Measurements from ENCODE around the gene RDH16.
"Not testable (repeated sequence)": the region's sequence is repeated elsewhere in the genome, so short reads cannot be mapped to it uniquely, and the experiment has no call there.

Gene RDH16

DNA sequence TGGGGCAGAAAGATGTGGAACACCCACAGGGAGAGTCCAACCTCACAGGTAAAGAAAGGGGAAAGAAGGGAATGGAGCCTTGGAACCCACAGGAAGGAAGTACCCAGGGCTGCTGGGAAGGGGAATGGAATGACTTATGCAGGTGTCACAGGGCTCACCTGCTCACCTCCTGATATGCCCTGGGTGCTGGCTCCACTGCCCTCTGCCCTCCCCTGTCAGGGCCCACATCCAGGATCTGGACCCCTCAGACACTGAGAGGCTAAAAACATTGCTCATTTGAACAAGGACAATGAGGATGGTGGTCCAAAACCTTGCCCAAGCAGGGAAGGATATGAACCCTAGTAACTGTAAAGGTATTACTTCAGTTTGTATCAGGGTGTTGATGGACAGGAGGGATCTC, 29.6 kb upstream of the RDH16 start:
- H3K9me3 ChIP-seq (ENCODE audit: control insufficient read depth, insufficient read depth, low read length), result no peaks in the 10 kb centered on the region
- no peak overlapping the region for H3K4me3 ChIP-seq (ENCODE audit: low read depth, low read length)
- H3K36me3 ChIP-seq (ENCODE audit: control insufficient read depth, insufficient read depth, low read length), result no peaks in the 10 kb centered on the region
- no peak overlapping the region for H3K9ac ChIP-seq (ENCODE audit: low read depth, low read length)
- peaks cover 9% of the 10 kb centered on the region for H3K4me1 ChIP-seq (ENCODE audit: control insufficient read depth, insufficient read depth, low read length)
- no peaks in the 10 kb centered on the region for H3K27me3 ChIP-seq (ENCODE audit: control insufficient read depth, insufficient read depth, low read length)

DNA sequence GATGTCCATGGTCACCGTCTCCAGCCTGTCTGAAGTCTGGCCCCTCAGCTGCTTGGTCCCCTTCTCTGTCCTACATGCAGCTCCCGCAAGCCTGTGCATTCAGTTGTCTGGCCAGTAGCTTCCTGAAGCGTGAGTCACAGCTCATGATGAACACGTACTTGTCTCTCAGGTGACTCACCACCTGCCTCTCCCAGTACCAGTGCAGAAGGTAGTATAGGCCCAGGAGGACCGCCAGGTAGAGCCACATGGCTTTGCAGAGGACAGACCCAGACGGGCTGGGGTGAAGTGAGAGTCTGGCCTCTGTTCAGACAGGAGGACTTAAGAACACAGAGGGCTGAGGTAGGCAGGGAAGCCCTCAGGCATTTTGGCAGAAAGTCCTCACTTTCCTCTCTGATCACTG, 28.3 kb upstream of the RDH16 start:
- H3K4me3 ChIP-seq (ENCODE audit: low read depth, low read length); H3K36me3 ChIP-seq (ENCODE audit: control insufficient read depth, insufficient read depth, low read length); H3K9ac ChIP-seq (ENCODE audit: low read depth, low read length); H3K9me3 ChIP-seq (ENCODE audit: control insufficient read depth, insufficient read depth, low read length); H3K27me3 ChIP-seq (ENCODE audit: control insufficient read depth, insufficient read depth, low read length); H3K4me1 ChIP-seq (ENCODE audit: control insufficient read depth, insufficient read depth, low read length): not testable (repeated sequence)

DNA sequence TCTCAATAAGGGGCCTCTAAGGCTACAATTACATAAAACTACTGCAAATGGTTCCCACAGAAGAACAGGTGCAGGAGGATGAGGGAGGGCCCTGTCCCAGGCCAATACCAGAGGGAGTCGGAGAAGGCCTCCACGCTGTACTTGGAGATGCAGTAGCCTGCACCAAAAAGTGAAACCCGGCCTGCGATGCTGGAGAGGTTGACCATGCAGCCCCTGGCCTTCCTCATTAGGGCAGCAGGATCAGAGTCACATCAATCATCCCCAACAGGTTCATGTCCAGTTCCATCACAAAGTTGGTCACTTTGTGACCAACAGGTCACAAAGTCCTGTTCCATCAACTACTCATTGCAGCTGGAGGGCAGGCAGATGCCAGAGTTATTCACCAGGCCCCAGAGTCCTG, 26.0 kb upstream of the RDH16 start:
- Histone ChIP-seq H3K9ac (ENCODE audit: low read depth, low read length) (no peak overlapping the region), H3K9me3 (ENCODE audit: control insufficient read depth, insufficient read depth, low read length) (no peaks in the 10 kb centered on the region), H3K36me3 (ENCODE audit: control insufficient read depth, insufficient read depth, low read length) (no peaks in the 10 kb centered on the region), H3K4me1 (ENCODE audit: control insufficient read depth, insufficient read depth, low read length) (peaks cover 6% of the 10 kb centered on the region), H3K27me3 (ENCODE audit: control insufficient read depth, insufficient read depth, low read length) (no peaks in the 10 kb centered on the region), H3K4me3 (ENCODE audit: low read depth, low read length) (no peak overlapping the region)

- H3K27me3 ChIP-seq (ENCODE audit: control insufficient read depth, insufficient read depth, low read length); H3K4me1 ChIP-seq (ENCODE audit: control insufficient read depth, insufficient read depth, low read length); H3K9ac ChIP-seq (ENCODE audit: low read depth, low read length); H3K9me3 ChIP-seq (ENCODE audit: control insufficient read depth, insufficient read depth, low read length); H3K4me3 ChIP-seq (ENCODE audit: low read depth, low read length); H3K36me3 ChIP-seq (ENCODE audit: control insufficient read depth, insufficient read depth, low read length): not testable (repeated sequence)
These were observed 25.3 kb upstream of the RDH16 start for GRCh38 chr12:56982578-56983236.

DNA sequence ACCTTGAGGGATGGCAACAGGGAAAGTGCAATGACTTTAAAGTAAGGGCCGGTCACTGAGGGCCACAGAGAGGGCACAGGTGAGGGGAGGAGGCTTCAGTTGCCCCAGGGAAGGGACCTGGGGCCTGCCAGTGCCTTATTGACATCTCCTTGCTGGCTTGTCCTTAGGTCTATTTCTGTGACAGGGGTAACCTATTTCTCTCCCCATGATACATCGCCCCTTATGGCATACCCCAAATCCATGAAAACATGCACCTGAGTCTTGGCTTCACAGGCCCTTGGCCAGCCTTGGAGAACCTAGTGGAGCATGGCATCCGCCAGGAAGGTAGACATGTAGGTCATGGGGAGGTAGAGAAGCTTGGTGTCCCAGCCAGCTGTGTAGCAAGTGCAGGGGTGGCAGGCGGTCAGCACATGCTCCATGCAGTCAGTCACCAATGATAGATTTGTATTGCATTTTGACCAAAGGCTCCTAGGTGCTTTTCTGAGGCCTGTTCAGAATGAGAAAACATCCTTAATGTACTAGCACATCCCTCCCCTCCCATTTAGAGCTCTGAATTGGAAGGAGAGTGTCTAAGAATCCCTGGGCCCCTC, 23.6 kb upstream of the RDH16 start:
- Histone ChIP-seq H3K9ac (ENCODE audit: low read depth, low read length) (no peak overlapping the region), H3K36me3 (ENCODE audit: control insufficient read depth, insufficient read depth, low read length) (no peaks in the 10 kb centered on the region), H3K9me3 (ENCODE audit: control insufficient read depth, insufficient read depth, low read length) (no peaks in the 10 kb centered on the region), H3K27me3 (ENCODE audit: control insufficient read depth, insufficient read depth, low read length) (no peaks in the 10 kb centered on the region), H3K4me3 (ENCODE audit: low read depth, low read length) (no peak overlapping the region), H3K4me1 (ENCODE audit: control insufficient read depth, insufficient read depth, low read length) (no peaks in the 10 kb centered on the region)

DNA sequence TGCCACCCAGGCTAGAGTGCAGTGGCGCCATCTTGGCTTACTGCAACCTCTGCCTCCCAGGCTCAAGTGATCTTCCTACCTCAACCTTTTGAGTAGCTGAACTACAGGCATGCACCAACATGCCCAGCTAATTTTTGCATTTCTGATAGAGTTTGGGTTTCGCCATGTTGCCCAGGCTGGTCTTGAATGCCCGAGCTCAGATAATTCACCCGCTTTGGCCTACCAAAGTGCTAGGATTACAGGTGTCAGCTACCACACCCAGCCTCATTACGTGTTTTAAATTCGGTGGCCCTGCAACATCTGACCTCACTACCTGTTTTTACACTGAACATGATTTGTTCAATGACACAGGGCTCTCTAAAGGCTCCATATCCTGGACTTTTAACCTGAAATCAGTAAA, 22.9 kb upstream of the RDH16 start:
- H3K4me3 ChIP-seq (ENCODE audit: low read depth, low read length), result no peak overlapping the region
- no peak overlapping the region for H3K9ac ChIP-seq (ENCODE audit: low read depth, low read length)
- H3K9me3 ChIP-seq (ENCODE audit: control insufficient read depth, insufficient read depth, low read length), result no peaks in the 10 kb centered on the region
- no peaks in the 10 kb centered on the region for H3K36me3 ChIP-seq (ENCODE audit: control insufficient read depth, insufficient read depth, low read length)
- H3K4me1 ChIP-seq (ENCODE audit: control insufficient read depth, insufficient read depth, low read length), result no peaks in the 10 kb centered on the region
- no peaks in the 10 kb centered on the region for H3K27me3 ChIP-seq (ENCODE audit: control insufficient read depth, insufficient read depth, low read length)

DNA sequence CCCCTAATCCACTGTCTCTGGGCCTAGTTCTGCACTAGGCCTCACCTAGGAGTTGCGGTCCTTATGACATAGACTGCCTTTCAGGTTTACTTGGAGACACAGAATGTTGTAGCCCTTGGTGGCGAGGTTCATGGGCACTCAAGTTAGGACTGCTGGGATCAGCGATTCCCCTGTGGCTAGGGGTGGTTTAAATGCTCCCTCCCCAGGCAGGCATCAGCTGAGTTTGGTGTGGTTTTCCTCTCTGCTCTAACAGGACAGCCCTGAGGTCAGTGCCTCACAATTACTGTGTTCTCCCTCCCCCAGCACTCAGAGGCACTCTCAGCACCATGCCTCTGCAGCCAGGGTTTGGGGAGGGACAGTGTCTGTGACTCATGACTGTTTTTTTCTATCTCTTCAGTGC, 22.2 kb upstream of the RDH16 start:
- Histone ChIP-seq H3K9me3 (ENCODE audit: control insufficient read depth, insufficient read depth, low read length) (no peaks in the 10 kb centered on the region), H3K4me3 (ENCODE audit: low read depth, low read length) (no peak overlapping the region), H3K36me3 (ENCODE audit: control insufficient read depth, insufficient read depth, low read length) (no peaks in the 10 kb centered on the region), H3K4me1 (ENCODE audit: control insufficient read depth, insufficient read depth, low read length) (no peaks in the 10 kb centered on the region), H3K9ac (ENCODE audit: low read depth, low read length) (no peak overlapping the region), H3K27me3 (ENCODE audit: control insufficient read depth, insufficient read depth, low read length) (no peaks in the 10 kb centered on the region)

DNA sequence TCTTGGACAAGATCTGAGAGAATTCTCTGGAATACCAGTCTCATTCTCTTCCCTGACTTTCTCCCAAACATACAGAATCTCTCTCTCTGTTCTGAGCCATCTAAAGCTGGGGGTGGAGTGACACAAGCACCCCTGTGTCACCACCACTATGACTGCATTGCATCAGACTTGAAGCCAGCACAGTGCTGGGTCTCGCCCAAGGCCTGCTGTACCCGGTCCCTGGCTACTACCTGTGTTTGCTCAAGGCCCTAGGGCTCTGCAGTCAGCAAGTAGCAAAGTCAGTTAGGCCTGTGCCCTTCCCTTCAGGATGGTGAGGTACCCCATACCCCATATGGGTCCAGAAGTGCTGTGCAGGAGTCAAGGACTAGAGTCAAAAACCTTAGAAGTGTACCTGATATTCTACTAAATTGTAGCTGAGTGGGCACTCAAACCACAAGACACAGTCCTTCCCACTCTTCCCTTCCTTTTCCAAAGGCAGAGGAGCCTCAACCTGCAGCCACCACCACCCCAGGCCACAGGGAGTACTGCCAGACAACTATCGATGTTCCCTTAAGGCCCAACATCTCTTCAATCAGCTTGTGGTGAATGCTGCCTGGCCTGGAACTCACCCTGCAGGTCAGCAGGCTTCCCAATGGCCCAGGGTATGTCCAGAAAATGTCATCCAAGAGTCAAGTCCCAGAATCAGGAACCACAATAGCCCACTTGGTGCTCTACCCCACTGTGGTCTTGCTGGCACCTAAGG, 21.2 kb upstream of the RDH16 start:
- Histone ChIP-seq H3K4me1 (ENCODE audit: control insufficient read depth, insufficient read depth, low read length) (no peaks in the 10 kb centered on the region), H3K27me3 (ENCODE audit: control insufficient read depth, insufficient read depth, low read length) (no peaks in the 10 kb centered on the region), H3K9ac (ENCODE audit: low read depth, low read length) (no peak overlapping the region), H3K36me3 (ENCODE audit: control insufficient read depth, insufficient read depth, low read length) (no peaks in the 10 kb centered on the region), H3K4me3 (ENCODE audit: low read depth, low read length) (no peak overlapping the region), H3K9me3 (ENCODE audit: control insufficient read depth, insufficient read depth, low read length) (no peaks in the 10 kb centered on the region)

DNA sequence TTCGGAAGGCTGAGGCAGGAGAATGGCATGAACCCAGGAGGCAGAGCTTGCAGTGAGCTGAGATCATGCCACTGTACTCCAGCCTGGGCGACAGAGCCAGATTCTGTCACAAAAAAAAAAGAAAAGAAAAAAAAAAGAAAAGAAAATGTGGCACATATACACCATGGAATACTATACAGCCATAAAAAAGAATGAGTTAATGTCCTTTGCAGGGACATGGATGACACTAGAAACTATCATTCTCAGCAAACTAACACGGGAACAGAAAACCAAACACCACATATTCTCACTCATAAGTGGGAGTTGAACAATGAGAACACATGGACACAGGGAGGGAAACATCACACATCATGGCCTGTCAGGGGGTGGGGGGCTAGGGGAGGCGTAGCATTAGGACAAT, 20.0 kb upstream of the RDH16 start:
- not testable (repeated sequence) for H3K36me3 ChIP-seq (ENCODE audit: control insufficient read depth, insufficient read depth, low read length); H3K4me1 ChIP-seq (ENCODE audit: control insufficient read depth, insufficient read depth, low read length); H3K4me3 ChIP-seq (ENCODE audit: low read depth, low read length); H3K27me3 ChIP-seq (ENCODE audit: control insufficient read depth, insufficient read depth, low read length); H3K9me3 ChIP-seq (ENCODE audit: control insufficient read depth, insufficient read depth, low read length); H3K9ac ChIP-seq (ENCODE audit: low read depth, low read length)

DNA sequence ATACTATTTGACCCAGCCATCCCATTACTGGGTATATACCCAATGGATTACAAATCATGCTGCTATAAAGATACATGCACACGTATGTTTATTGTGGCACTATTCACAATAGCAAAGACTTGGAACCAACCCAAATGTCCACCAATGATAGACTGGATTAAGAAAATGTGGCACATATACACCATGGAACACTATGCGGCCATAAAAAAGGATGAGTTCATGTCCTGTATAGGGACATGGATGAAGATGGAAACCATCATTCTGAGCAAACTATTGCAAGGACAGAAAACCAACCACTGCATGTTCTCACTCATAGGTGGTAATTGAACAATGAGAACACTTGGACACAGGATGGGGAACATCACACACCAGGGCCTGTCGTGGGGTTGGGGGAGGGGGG, 16.8 kb upstream of the RDH16 start:
- not testable (repeated sequence) for H3K27me3 ChIP-seq (ENCODE audit: control insufficient read depth, insufficient read depth, low read length); H3K9me3 ChIP-seq (ENCODE audit: control insufficient read depth, insufficient read depth, low read length); H3K9ac ChIP-seq (ENCODE audit: low read depth, low read length); H3K36me3 ChIP-seq (ENCODE audit: control insufficient read depth, insufficient read depth, low read length); H3K4me3 ChIP-seq (ENCODE audit: low read depth, low read length); H3K4me1 ChIP-seq (ENCODE audit: control insufficient read depth, insufficient read depth, low read length)

GRCh38 chr12:56968910-56969309, 11.5 kb upstream of the RDH16 start:
- not testable (repeated sequence) for H3K36me3 ChIP-seq (ENCODE audit: control insufficient read depth, insufficient read depth, low read length); H3K4me3 ChIP-seq (ENCODE audit: low read depth, low read length); H3K9me3 ChIP-seq (ENCODE audit: control insufficient read depth, insufficient read depth, low read length); H3K27me3 ChIP-seq (ENCODE audit: control insufficient read depth, insufficient read depth, low read length); H3K9ac ChIP-seq (ENCODE audit: low read depth, low read length); H3K4me1 ChIP-seq (ENCODE audit: control insufficient read depth, insufficient read depth, low read length)

- not testable (repeated sequence) for H3K36me3 ChIP-seq (ENCODE audit: control insufficient read depth, insufficient read depth, low read length); H3K9me3 ChIP-seq (ENCODE audit: control insufficient read depth, insufficient read depth, low read length); H3K4me3 ChIP-seq (ENCODE audit: low read depth, low read length); H3K4me1 ChIP-seq (ENCODE audit: control insufficient read depth, insufficient read depth, low read length); H3K27me3 ChIP-seq (ENCODE audit: control insufficient read depth, insufficient read depth, low read length); H3K9ac ChIP-seq (ENCODE audit: low read depth, low read length)
These were observed 8.7 kb upstream of the RDH16 start for GRCh38 chr12:56965997-56966642.

Measured in iPS-15b (cell line).